GM10266 (cell line): ENCODE results near the gene GDF7.

Experiments
- DNase-seq: peaks from one replicate; pipeline ENCODE4 v3.0.0; 2012; ENCODE audit errors: extremely low spot score
- TF ChIP-seq, protein P1 (sequence below): IDR thresholded peaks from 2 replicates; pipeline ENCODE4 v1.5.1; 2012; ENCODE audit warnings: mild to moderate bottlenecking, low read depth; ENCODE audit not compliant: control insufficient read depth, insufficient read depth; ENCODE audit errors: missing control alignments

Gene GDF7

GRCh38 chr2:20624884-20625485 is 42.0 kb upstream of the GDF7 start:
- no peak for DNase-seq
- TF ChIP-seq, protein P1, sequence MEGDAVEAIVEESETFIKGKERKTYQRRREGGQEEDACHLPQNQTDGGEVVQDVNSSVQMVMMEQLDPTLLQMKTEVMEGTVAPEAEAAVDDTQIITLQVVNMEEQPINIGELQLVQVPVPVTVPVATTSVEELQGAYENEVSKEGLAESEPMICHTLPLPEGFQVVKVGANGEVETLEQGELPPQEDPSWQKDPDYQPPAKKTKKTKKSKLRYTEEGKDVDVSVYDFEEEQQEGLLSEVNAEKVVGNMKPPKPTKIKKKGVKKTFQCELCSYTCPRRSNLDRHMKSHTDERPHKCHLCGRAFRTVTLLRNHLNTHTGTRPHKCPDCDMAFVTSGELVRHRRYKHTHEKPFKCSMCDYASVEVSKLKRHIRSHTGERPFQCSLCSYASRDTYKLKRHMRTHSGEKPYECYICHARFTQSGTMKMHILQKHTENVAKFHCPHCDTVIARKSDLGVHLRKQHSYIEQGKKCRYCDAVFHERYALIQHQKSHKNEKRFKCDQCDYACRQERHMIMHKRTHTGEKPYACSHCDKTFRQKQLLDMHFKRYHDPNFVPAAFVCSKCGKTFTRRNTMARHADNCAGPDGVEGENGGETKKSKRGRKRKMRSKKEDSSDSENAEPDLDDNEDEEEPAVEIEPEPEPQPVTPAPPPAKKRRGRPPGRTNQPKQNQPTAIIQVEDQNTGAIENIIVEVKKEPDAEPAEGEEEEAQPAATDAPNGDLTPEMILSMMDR: no peak

GRCh38 chr2:20625491-20626391 is 41.2 kb upstream of the GDF7 start:
- no peak for DNase-seq
- TF ChIP-seq, protein P1: no peak

- no peak for DNase-seq
- TF ChIP-seq, protein P1: no peak
Measured at GRCh38 chr2:20626392-20626697, 40.6 kb upstream of the GDF7 start.

- TF ChIP-seq, protein P1: no peak
- DNase-seq: no peak
Measured at GRCh38 chr2:20626698-20627513, 40.0 kb upstream of the GDF7 start.

GRCh38 chr2:20627712-20628380 is 39.1 kb upstream of the GDF7 start:
- DNase-seq: no peak
- TF ChIP-seq, protein P1: no peak

GRCh38 chr2:20629181-20629580 is 37.8 kb upstream of the GDF7 start:
- TF ChIP-seq, protein P1: no peak
- DNase-seq: no peak
